GM21528 (cell line): Measurements from ENCODE around the gene DROSHA.
A peak's percentile ranks its signal among the peaks of the same experiment; 100 is the strongest.

Experiments
- ATAC-seq: cut with Tn5 transposase; IDR thresholded peaks from one replicate; pipeline ENCODE4 v1.9.1; 2021; ENCODE audit warnings: mild to moderate bottlenecking, moderate library complexity; ENCODE audit not compliant: unreplicated experiment, low FRiP score

DROSHA gene

GRCh38 chr5:31534527-31535046 lies 2.7 kb upstream of the DROSHA start:
- no peak for ATAC-seq

DNA sequence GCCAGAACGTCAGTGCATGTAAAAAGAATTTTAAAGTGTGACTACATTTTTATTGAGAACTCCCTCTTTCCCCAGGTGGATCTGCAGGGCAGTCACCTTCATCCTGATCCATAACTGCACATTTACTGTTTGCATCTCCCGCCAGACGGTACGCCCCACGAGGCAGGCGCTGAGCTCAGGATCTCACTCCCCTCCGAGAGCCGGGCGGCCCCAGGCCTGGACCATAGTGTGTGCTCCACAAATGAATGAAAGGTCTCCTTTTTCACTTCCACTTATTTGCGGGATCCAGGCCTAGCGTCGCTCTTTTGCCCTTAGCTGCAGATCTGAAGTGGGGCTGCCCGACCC lies 378 bp downstream of the DROSHA start:
- ATAC-seq, result peak; percentile 45

- ATAC-seq, result no peak
Observed at GRCh38 chr5:31530541-31531265, 1.2 kb downstream of the DROSHA start.

DNA sequence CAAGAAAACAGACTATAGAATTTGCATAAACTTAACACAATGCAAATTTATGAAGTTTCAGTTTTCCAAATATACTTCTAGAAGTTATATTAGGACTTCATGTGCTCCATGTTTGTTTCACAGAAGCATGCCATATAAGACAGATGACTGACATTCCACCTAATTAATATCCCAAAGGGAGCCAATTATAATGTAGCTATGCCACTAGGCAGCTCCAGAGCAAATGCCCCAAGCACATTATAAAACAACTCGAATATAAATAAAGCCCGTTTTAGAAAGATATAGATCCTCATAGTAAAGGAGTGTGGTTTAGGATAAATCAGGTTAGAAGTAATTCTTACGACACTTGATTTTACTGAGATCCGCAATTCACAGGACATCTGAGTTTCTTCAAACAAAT lies 8.9 kb downstream of the DROSHA start:
- no peak for ATAC-seq

DNA sequence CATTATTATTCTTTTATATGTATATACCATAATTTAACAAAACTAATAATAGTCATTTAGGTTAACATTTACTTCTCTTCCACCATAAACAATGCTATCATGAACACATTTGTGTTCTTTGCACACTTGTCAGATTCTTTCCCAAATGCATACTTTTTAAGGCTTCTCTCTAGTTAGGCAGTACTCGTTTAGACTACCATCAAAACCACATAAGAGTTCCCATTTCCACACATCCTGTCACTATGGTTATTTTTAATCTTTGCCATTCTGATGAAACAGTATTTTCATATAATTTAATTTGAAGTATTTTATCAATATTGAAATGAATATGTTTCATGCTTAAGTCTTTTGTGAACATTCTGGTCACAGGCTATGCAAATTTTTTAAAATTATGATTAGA lies 15.1 kb downstream of the DROSHA start:
- ATAC-seq, result no peak

GRCh38 chr5:31511305-31511704 lies 20.6 kb downstream of the DROSHA start:
- ATAC-seq, result no peak

GRCh38 chr5:31504529-31504928 lies 27.4 kb downstream of the DROSHA start:
- no peak for ATAC-seq

- no peak for ATAC-seq
Observed at GRCh38 chr5:31502506-31502905, 29.4 kb downstream of the DROSHA start.

DNA sequence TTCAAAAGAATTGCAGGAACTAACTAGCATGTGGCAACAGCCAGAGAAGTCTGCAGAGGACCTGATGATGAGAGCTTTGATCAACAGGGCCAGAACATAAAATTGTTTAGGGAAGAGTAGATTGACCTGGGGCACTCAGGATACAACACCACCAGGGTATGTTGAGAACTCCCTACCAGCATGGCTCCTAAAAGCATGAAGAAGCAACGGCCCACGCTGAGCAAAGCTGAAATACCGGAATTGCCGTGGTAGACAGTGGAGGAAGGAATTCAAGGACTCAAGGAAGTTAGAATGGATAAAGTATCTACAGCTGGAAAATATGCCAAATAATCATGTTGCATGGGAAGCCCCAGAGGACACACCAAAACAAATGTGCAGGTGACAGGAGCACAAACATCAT lies 31.6 kb downstream of the DROSHA start:
- ATAC-seq, result no peak

DNA sequence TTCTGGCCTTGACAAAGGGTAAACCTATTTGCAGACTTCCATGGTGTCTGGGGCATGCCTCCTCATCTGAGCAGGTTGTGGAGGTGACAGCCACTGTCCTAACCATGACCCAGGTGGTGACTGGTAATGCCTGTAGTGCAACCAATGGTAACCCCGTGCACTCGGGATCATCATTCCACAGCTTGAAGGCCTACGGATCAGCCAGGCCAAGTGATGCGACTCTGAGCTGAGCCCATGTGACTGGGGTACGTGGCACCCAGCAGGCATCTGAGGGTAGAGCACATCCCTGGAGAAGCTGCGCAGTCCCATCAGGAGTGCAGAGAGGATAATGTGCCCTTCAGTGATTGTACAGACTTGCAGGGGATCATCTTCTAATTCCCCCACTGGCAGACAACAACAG lies 35.0 kb downstream of the DROSHA start:
- no peak for ATAC-seq

DNA sequence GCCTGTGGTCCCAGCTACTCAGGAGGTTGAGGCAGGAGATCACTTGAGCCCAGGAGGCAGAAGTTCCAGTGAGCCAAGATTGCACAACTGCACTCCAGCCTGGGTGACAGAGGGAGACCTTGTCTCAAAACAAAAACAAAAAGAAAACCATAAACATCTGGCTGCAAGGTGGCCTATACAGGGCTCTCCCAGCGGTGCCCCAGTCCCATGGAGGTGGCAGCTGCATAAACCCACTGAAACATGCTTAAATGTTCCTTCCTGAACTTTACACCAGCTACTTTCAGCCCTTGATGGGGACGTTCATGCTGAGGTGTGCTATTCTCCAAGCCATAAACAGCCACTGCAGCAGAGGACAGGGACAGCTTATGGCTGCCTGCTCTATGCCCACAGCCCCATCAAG lies 35.6 kb downstream of the DROSHA start:
- no peak for ATAC-seq

DNA sequence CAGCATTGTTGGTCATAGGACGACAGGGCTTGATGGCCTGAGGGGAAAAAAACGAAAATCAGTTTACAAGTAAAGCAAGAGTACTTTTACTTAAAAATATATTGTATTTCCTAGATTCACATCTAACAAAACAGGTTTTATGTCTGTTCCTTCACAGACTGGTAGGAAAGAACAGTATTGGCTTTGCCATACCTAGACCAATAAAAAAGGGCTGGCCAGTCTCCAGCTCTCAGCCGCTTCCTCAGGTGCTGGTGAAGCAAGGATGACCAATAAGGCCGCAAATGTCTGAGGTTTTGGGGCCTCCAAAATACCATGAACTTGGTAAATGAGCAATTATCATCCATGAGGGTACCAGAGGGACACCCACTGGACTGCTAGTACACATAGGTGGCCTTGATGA lies 36.6 kb downstream of the DROSHA start:
- ATAC-seq, result no peak

GRCh38 chr5:31492869-31493268 lies 39.0 kb downstream of the DROSHA start:
- ATAC-seq, result no peak

DNA sequence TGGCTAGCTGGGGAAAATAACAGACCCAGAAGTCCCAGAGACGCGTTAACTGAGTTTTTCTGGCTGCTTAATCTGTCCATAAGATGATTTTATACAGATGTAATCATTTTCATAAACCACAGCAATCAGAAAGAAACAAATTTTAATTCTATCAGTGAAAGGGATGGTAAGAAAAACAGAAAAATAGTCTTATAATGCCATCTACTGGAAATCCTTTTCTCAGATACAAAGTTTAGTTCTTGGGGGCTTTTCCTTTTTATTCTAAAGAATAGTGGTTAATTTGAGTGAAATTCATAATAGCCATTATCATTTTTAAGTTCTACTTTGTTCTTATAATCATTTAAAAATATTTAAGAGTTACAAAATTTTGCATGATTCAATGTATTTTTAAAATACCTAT lies 44.4 kb downstream of the DROSHA start:
- no peak for ATAC-seq

DNA sequence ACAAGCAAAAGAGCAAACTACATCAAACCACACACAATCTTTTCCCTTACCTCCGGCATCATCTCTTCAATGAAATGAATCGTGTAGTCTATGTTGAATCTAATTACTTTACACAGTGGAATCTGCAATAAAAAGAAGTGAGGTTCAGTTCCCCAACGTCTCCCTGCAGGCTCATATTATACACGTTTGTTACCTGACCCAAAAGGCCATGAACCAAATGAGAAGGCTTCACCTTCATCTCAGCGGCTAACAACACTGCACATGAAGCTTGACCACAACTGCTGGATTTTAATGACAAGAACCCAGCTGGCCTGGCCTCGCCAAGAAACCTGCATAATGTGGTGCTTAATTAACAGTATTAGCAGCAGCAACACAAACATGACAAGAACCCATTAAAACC lies 45.5 kb downstream of the DROSHA start:
- ATAC-seq, result no peak

- no peak for ATAC-seq
Observed at GRCh38 chr5:31485376-31486207, 46.3 kb downstream of the DROSHA start.

DNA sequence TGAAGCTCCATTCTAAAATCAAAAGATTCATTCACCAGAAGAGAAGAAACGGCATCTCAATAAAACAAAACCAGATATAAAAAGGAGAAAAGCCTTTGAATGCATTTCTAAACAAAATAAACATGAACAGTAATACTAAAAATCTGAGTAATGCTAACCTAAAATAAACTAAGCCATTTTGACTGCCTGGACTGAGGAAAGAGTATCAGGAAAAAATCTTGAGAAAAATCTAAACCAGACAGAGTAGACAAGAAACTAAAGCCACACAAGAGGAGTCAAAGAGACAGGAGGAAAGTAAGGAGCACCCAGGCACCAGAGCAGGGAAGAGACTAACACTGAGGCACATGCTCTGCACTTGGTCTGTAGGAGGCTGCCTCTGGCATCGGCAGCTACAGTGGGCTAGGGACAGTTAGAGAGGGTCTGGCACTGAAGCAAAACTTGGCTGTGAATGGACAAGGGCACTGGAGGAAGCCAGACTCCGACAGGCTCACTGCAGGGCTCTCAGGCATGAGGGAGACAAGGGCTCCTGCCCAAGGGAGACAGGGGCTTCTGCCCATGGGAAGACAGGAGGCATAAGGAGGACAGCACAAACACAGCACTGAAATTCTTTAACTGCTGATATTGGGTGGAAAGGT lies 50.2 kb downstream of the DROSHA start:
- ATAC-seq, result no peak

GRCh38 chr5:31479706-31480105 lies 52.2 kb downstream of the DROSHA start:
- no peak for ATAC-seq

DNA sequence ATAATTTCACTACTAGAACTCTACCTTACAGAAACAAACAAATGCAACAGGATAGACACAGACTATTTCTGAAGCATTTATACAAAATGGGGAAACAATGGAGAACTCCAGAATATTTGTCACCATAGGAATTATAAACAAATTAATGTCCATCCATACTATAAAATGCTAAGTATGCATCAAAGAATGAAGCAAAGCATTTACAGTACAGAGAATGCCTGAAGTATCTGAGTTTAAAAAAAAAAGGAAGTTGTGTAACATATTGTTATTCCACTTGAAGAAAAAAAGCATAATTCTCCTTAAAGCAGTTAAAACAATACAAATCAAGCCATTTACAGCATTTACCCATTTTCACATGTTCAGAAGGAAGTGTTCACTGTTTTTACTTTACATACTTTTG lies 53.0 kb downstream of the DROSHA start:
- no peak for ATAC-seq

DNA sequence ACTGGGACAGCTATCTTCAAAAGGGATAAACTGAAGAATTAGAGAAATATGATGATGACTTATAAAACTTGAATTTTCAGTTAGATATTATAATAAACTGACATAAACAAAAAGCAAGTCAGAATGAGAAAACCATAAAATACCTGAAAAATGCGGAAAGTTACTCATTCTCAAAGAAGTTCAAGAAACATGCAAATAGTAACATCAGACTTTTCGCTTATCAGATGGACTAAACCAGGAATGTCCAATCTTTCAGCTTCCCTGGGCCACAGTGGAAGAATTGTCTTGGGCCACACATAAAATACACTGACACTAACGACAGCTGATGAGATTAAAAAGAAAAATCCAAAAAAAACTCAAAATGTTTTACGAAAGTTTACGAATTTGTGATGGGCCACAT lies 53.9 kb downstream of the DROSHA start:
- ATAC-seq, result no peak

DNA sequence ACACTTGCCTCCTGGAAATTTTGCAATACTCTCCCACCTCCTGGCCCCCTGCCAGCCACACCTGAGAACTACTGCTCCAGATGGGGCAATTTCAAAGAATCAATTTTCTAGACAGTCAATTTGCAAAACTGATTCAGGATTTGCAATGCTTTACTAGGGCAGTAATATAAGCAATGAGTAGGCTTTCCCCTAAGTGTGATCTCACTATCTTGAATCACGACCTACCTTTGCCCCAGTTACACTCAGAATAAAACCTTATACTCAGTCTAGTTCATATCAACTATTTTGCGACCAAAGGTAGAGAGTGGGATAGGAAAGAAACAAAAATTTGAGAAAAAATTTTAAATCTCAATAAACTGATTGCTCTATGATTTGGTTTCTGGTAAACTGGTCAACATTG lies 54.4 kb downstream of the DROSHA start:
- ATAC-seq, result no peak
